ENCODE results near the gene NANP. TPM values are rescaled to one million over a fixed set of nuclear protein-coding genes. Genes with fewer than 3 reads are reported as not detected.

NANP gene
- total and polyA plus RNA-seq, 2 donors from 2014 or later = 3.4 to 5.1 TPM

- H3K27me3 ChIP-seq (ENCODE audit: control insufficient read depth, insufficient read depth, low read length) = no peaks in the 10 kb centered on the region
- no peak for TF ChIP-seq CTCF (IDR thresholded peaks at IDR 0.05; ENCODE audit: borderline replicate concordance, extremely low read depth, insufficient read depth)
- no peaks in the 10 kb centered on the region for H3K36me3 ChIP-seq (ENCODE audit: control insufficient read depth in 2 of 3, insufficient read depth in 3 of 3, low read length in 3 of 3)
- H3K4me1 ChIP-seq (ENCODE audit: control insufficient read depth in 2 of 3, insufficient read depth in 2 of 3, low read depth in 1 of 3, low read length in 3 of 3) = no peaks in the 10 kb centered on the region
- no peaks in the 10 kb centered on the region for H3K9me3 ChIP-seq (ENCODE audit: control insufficient read depth in 2 of 3, insufficient read depth in 1 of 3, low read length in 3 of 3)
- H3K9ac ChIP-seq (ENCODE audit: low read length in 3 of 3) = no peak overlapping the region
- FAIRE-seq (no peak), DNase-seq (no peak)
- H3K4me3 ChIP-seq (ENCODE audit: low read length in 3 of 3) = no peak overlapping the region
- H3K27ac ChIP-seq (ENCODE audit: low read depth in 2 of 2, low read length in 2 of 2) = no peak overlapping the region
- intact Hi-C loops (cut with DNase I) = no loop called here
Observed at GRCh38 chr20:25588491-25588890, 35.3 kb downstream of the NANP start.

GRCh38 chr20:25587536-25587935, 36.3 kb downstream of the NANP start:
- no peak overlapping the region for H3K9ac ChIP-seq (ENCODE audit: low read length in 3 of 3)
- intact Hi-C loops (cut with DNase I) = no loop called here
- no peak for TF ChIP-seq CTCF (IDR thresholded peaks at IDR 0.05; ENCODE audit: borderline replicate concordance, extremely low read depth, insufficient read depth)
- no peak for FAIRE-seq
- H3K27me3 ChIP-seq (ENCODE audit: control insufficient read depth, insufficient read depth, low read length) = no peaks in the 10 kb centered on the region
- H3K27ac ChIP-seq (ENCODE audit: low read depth in 2 of 2, low read length in 2 of 2) = no peak overlapping the region
- H3K9me3 ChIP-seq (ENCODE audit: control insufficient read depth in 2 of 3, insufficient read depth in 1 of 3, low read length in 3 of 3) = no peaks in the 10 kb centered on the region
- peak in 1 of 5 donors; percentile 26 for DNase-seq
- no peaks in the 10 kb centered on the region for H3K36me3 ChIP-seq (ENCODE audit: control insufficient read depth in 2 of 3, insufficient read depth in 3 of 3, low read length in 3 of 3)
- no peaks in the 10 kb centered on the region for H3K4me1 ChIP-seq (ENCODE audit: control insufficient read depth in 2 of 3, insufficient read depth in 2 of 3, low read depth in 1 of 3, low read length in 3 of 3)
- no peak overlapping the region for H3K4me3 ChIP-seq (ENCODE audit: low read length in 3 of 3)

GRCh38 chr20:25586877-25587276, 36.9 kb downstream of the NANP start:
- Histone ChIP-seq H3K4me1 (ENCODE audit: control insufficient read depth in 2 of 3, insufficient read depth in 2 of 3, low read depth in 1 of 3, low read length in 3 of 3) (no peaks in the 10 kb centered on the region), H3K27ac (ENCODE audit: low read depth in 2 of 2, low read length in 2 of 2) (no peak overlapping the region), H3K36me3 (ENCODE audit: control insufficient read depth in 2 of 3, insufficient read depth in 3 of 3, low read length in 3 of 3) (no peaks in the 10 kb centered on the region), H3K9me3 (ENCODE audit: control insufficient read depth in 2 of 3, insufficient read depth in 1 of 3, low read length in 3 of 3) (no peaks in the 10 kb centered on the region), H3K27me3 (ENCODE audit: control insufficient read depth, insufficient read depth, low read length) (no peaks in the 10 kb centered on the region), H3K9ac (ENCODE audit: low read length in 3 of 3) (no peak overlapping the region), H3K4me3 (ENCODE audit: low read length in 3 of 3) (no peak overlapping the region)
- peak in 1 of 5 donors; percentile 32 for DNase-seq
- no peak for TF ChIP-seq CTCF (IDR thresholded peaks at IDR 0.05; ENCODE audit: borderline replicate concordance, extremely low read depth, insufficient read depth)
- FAIRE-seq = no peak
- intact Hi-C loops (cut with DNase I) = no loop called here

Measured in kidney (tissue), 14 donors.